Calu3 (cell line): Measurements from ENCODE around the gene FBXO22. TPM values are rescaled to one million over a fixed set of nuclear protein-coding genes. Genes with fewer than 3 reads are reported as not detected.

ENCODE experiments used
- Bru-seq: library from RNA; stranded (reverse); fragments of 400-500 nt; gene quantifications from one replicate; lab custom pipeline; 2021; lab: Mats Ljungman, UMichigan
- BruChase-seq, 2 experiments: library from RNA; stranded (reverse); fragments of 400-500 nt; gene quantifications; one replicate each; lab custom pipeline; 2021; lab: Mats Ljungman, UMichigan
- BruUV-seq: library from RNA; stranded (reverse); fragments of 400-500 nt; replicated peaks from 2 replicates; lab custom pipeline; 2021; lab: Mats Ljungman, UMichigan
- CTCF ChIA-PET: fragments of 300-600 bp; sonication (Branson Sonifier 250); formaldehyde crosslinking; loops from one replicate; lab custom pipeline; 2022; ENCODE audit warnings: antibody characterized with exemption; lab: Charles Lee
- DNase-seq: peaks from one replicate; pipeline ENCODE4 v3.0.0; 2022
- H3K27ac Mint-ChIP-seq: one replicate; pipeline ENCODE4 v1.8.0; 2022; ENCODE audit warnings: mixed read lengths; ENCODE audit not compliant: unreplicated experiment
- H3K27me3 Mint-ChIP-seq: one replicate; pipeline ENCODE4 v1.8.0; 2022; ENCODE audit warnings: mixed read lengths; ENCODE audit not compliant: unreplicated experiment
- H3K36me3 Mint-ChIP-seq: one replicate; pipeline ENCODE4 v1.8.0; 2022; ENCODE audit warnings: mild to moderate bottlenecking, moderate library complexity, mixed read lengths; ENCODE audit not compliant: insufficient read depth, unreplicated experiment
- H3K4me1 Mint-ChIP-seq: one replicate; pipeline ENCODE4 v1.8.0; 2022; ENCODE audit warnings: mild to moderate bottlenecking, low read depth, mixed read lengths; ENCODE audit not compliant: unreplicated experiment
- H3K4me3 Mint-ChIP-seq: one replicate; pipeline ENCODE4 v1.8.0; 2022; ENCODE audit warnings: mild to moderate bottlenecking, low read depth, moderate library complexity, mixed read lengths; ENCODE audit not compliant: unreplicated experiment
- H3K9me3 Mint-ChIP-seq: one replicate; pipeline ENCODE4 v1.8.0; 2022; ENCODE audit warnings: low read depth, mixed read lengths; ENCODE audit not compliant: unreplicated experiment
- CTCF ChIP-seq: fragments of 200-600 bp; IDR thresholded peaks from one replicate; pipeline ENCODE4 v1.8.0; 2022; ENCODE audit warnings: antibody characterized with exemption; ENCODE audit not compliant: unreplicated experiment
- intact Hi-C: fragments of 100-400 bp; cut with micrococcal nuclease; formaldehyde crosslinking; loops from one replicate; pipeline ENCODE4 v1.10.0; 2022; ENCODE audit not compliant: unreplicated experiment
- long read RNA-seq: library from polyadenylated mRNA; stranded (forward); transcript quantifications from one replicate; pipeline ENCODE4 v2.0.0, GENCODE V29; 2022
- total RNA-seq: library from RNA; stranded (reverse); gene quantifications from 2 replicates; pipeline ENCODE4 v1.2.3, GENCODE V29; 2022

FBXO22 gene
- total RNA-seq (49.2 and 49.5 TPM in 2 replicates), Bru-seq, nascent RNA (percentile 90 among the genes with signal in this experiment), BruChase-seq, experiment 1, labeled RNA remaining after a 6-hour chase (percentile 81 among the genes with signal in this experiment), BruChase-seq, experiment 2, labeled RNA remaining after a 2-hour chase (percentile 86 among the genes with signal in this experiment)
- long read RNA-seq, full-length matches to known transcripts, result 86 of 104 reads
- long read RNA-seq, partial matches to known transcripts, result 3 of 104 reads
- long read RNA-seq, other reads (novel, unspliced or antisense), result 15 of 104 reads

- no peaks in the 10 kb centered on the region for H3K9me3 Mint-ChIP-seq
- BruUV-seq, result TSS peak; percentile 94
Measured at GRCh38 chr15:75903331-75904239, at the start of gene FBXO22. FBXO22 (plus strand) TSS chr15:75903878; CDS start chr15:75903964, 86 bp downstream.

GRCh38 chr15:75857886-75858285 lies 45.8 kb upstream of the FBXO22 start:
- DNase-seq, result no peak
- no peak overlapping the region for H3K4me3 Mint-ChIP-seq
- no peaks in the 10 kb centered on the region for H3K4me1 Mint-ChIP-seq
- H3K27ac Mint-ChIP-seq, result no peak overlapping the region
- H3K9me3 Mint-ChIP-seq, result no peaks in the 10 kb centered on the region
- no peaks in the 10 kb centered on the region for H3K27me3 Mint-ChIP-seq
- no peaks in the 10 kb centered on the region for H3K36me3 Mint-ChIP-seq
- BruUV-seq, result no TSS peak
- intact Hi-C loops, result no loop called here
- no peak for TF ChIP-seq CTCF
- CTCF ChIA-PET, result no interaction called here

More at GRCh38 chr15:75903331-75904239, at the start of gene FBXO22:
- peak within 1 kb of the TSS; percentile 97 for H3K4me3 Mint-ChIP-seq
- H3K36me3 Mint-ChIP-seq, result peaks cover 28% of the 10 kb centered on the region
- peak; percentile 98 for DNase-seq
- peak within 1 kb of the TSS; percentile 89 for H3K27ac Mint-ChIP-seq
- intact Hi-C loops, result loop anchor here (5.0 kb wide), 1 partner anchor 61 kb away; the partner anchor contains the start of gene UBE2Q2
- CTCF ChIA-PET, result interaction anchor here (1.1 to 1.2 kb wide), 2 partner anchors 9 to 19 kb away, joined by 3 read pairs; no protein-coding TSS in a partner anchor
- H3K4me1 Mint-ChIP-seq, result no peaks in the 10 kb centered on the region
- no peak for TF ChIP-seq CTCF
- no peaks in the 10 kb centered on the region for H3K27me3 Mint-ChIP-seq

- H3K4me3 Mint-ChIP-seq, result no peak overlapping the region
- no peaks in the 10 kb centered on the region for H3K9me3 Mint-ChIP-seq
- no peaks in the 10 kb centered on the region for H3K36me3 Mint-ChIP-seq
- no peaks in the 10 kb centered on the region for H3K27me3 Mint-ChIP-seq
- intact Hi-C loops, result no loop called here
- BruUV-seq, result no TSS peak
- TF ChIP-seq CTCF, result no peak
- no peak for DNase-seq
- CTCF ChIA-PET, result no interaction called here
- H3K27ac Mint-ChIP-seq, result no peak overlapping the region
- H3K4me1 Mint-ChIP-seq, result no peaks in the 10 kb centered on the region
Measured at GRCh38 chr15:75861750-75862402, 41.8 kb upstream of the FBXO22 start.

GRCh38 chr15:75862796-75863195 lies 40.9 kb upstream of the FBXO22 start:
- Mint-ChIP-seq H3K36me3 (no peaks in the 10 kb centered on the region), H3K4me1 (no peaks in the 10 kb centered on the region), H3K9me3 (no peaks in the 10 kb centered on the region), H3K27ac (no peak overlapping the region), H3K4me3 (no peak overlapping the region), H3K27me3 (no peaks in the 10 kb centered on the region)
- no TSS peak for BruUV-seq
- CTCF ChIA-PET, result no interaction called here
- DNase-seq, result no peak
- intact Hi-C loops, result no loop called here
- no peak for TF ChIP-seq CTCF
